Measurements from ENCODE around the gene AOPEP.

The AOPEP gene

GRCh38 chr9:94690344-94690743, 36.2 kb upstream of the AOPEP start (continued):
- no peak for TF ChIP-seq ZNF830 (tag by site-specific recombination; IDR thresholded peaks at IDR 0.05; ENCODE audit: low read depth)
- no peak for TF ChIP-seq ZNF114 (tag by site-specific recombination; IDR thresholded peaks at IDR 0.05)
- no peak for TF ChIP-seq ZNF132 (tag by site-specific recombination; IDR thresholded peaks at IDR 0.05; ENCODE audit: borderline replicate concordance)
- no peak for TF ChIP-seq ZSCAN16 (tag by site-specific recombination; IDR thresholded peaks at IDR 0.05)
- TF ChIP-seq, protein P1, sequence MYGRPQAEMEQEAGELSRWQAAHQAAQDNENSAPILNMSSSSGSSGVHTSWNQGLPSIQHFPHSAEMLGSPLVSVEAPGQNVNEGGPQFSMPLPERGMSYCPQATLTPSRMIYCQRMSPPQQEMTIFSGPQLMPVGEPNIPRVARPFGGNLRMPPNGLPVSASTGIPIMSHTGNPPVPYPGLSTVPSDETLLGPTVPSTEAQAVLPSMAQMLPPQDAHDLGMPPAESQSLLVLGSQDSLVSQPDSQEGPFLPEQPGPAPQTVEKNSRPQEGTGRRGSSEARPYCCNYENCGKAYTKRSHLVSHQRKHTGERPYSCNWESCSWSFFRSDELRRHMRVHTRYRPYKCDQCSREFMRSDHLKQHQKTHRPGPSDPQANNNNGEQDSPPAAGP (tag by site-specific recombination; IDR thresholded peaks at IDR 0.05) = no peak
- no peak for TF ChIP-seq ZBTB20 (tag by site-specific recombination; IDR thresholded peaks at IDR 0.05)
- TF ChIP-seq ZNF37A (tag by site-specific recombination; IDR thresholded peaks at IDR 0.05) = no peak
- no peak for TF ChIP-seq SP7 (tag by site-specific recombination; IDR thresholded peaks at IDR 0.05)
- TF ChIP-seq FEZF1 (tag by site-specific recombination; IDR thresholded peaks at IDR 0.05) = no peak

- TF ChIP-seq, protein P1 (tag by site-specific recombination; IDR thresholded peaks at IDR 0.05) = no peak
- TF ChIP-seq ZNF114 (tag by site-specific recombination; IDR thresholded peaks at IDR 0.05) = no peak
- H3K27ac ChIP-seq (ENCODE audit: extremely low read depth, low read depth, low read length) = no peak overlapping the region
- ChIA-PET CTCF (interaction anchor here (0.8 to 5.9 kb wide), 3 partner anchors 11 to 435 kb away, joined by 3 to 38 read pairs (median 4); no protein-coding TSS in a partner anchor), POLR2A (interaction anchor here (0.6 to 0.8 kb wide), 2 partner anchors 34 to 333 kb away, joined by 3 read pairs; partner anchors contain the start of gene AOPEP)
- no peaks in the 10 kb centered on the region for H3K36me3 ChIP-seq (ENCODE audit: control insufficient read depth in 2 of 2, insufficient read depth in 1 of 2, low read length in 2 of 2)
- peaks cover 8% of the 10 kb centered on the region; the same call in 1 of the 2 replicates for H3K4me1 ChIP-seq (ENCODE audit: control insufficient read depth, insufficient read depth, low read length)
- H3K4me3 ChIP-seq (ENCODE audit: low read depth, low read length) = no peak overlapping the region
- H3K9me3 ChIP-seq (ENCODE audit: control insufficient read depth, insufficient read depth, low read depth, low read length) = no peaks in the 10 kb centered on the region
Measured at GRCh38 chr9:94692601-94693000, 33.9 kb upstream of the AOPEP start.

GRCh38 chr9:94693485-94694204, 32.9 kb upstream of the AOPEP start:
- H3K27ac ChIP-seq (ENCODE audit: extremely low read depth, low read depth, low read length) = peak overlapping the region; percentile 43; the same call in 1 of the 2 replicates
- no peaks in the 10 kb centered on the region for H3K9me3 ChIP-seq (ENCODE audit: control insufficient read depth, insufficient read depth, low read depth, low read length)
- ChIA-PET CTCF (interaction anchor here (0.7 to 5.9 kb wide), 4 partner anchors 11 to 434 kb away, joined by 3 to 38 read pairs (median 5); no protein-coding TSS in a partner anchor), POLR2A (interaction anchor here (0.8 to 0.9 kb wide), 2 partner anchors 12 to 37 kb away, joined by 3 read pairs; no protein-coding TSS in a partner anchor)
- H3K36me3 ChIP-seq (ENCODE audit: control insufficient read depth in 2 of 2, insufficient read depth in 1 of 2, low read length in 2 of 2) = no peaks in the 10 kb centered on the region
- no peak overlapping the region for H3K4me3 ChIP-seq (ENCODE audit: low read depth, low read length)
- peaks cover 11% of the 10 kb centered on the region for H3K4me1 ChIP-seq (ENCODE audit: control insufficient read depth, insufficient read depth, low read length)
- TF ChIP-seq, protein P2, sequence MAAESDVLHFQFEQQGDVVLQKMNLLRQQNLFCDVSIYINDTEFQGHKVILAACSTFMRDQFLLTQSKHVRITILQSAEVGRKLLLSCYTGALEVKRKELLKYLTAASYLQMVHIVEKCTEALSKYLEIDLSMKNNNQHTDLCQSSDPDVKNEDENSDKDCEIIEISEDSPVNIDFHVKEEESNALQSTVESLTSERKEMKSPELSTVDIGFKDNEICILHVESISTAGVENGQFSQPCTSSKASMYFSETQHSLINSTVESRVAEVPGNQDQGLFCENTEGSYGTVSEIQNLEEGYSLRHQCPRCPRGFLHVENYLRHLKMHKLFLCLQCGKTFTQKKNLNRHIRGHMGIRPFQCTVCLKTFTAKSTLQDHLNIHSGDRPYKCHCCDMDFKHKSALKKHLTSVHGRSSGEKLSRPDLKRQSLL (tag by site-specific recombination; IDR thresholded peaks at IDR 0.05) = no peak
- TF ChIP-seq, protein P3, sequence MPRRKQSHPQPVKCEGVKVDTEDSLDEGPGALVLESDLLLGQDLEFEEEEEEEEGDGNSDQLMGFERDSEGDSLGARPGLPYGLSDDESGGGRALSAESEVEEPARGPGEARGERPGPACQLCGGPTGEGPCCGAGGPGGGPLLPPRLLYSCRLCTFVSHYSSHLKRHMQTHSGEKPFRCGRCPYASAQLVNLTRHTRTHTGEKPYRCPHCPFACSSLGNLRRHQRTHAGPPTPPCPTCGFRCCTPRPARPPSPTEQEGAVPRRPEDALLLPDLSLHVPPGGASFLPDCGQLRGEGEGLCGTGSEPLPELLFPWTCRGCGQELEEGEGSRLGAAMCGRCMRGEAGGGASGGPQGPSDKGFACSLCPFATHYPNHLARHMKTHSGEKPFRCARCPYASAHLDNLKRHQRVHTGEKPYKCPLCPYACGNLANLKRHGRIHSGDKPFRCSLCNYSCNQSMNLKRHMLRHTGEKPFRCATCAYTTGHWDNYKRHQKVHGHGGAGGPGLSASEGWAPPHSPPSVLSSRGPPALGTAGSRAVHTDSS (tag by site-specific recombination; IDR thresholded peaks at IDR 0.05) = no peak
- TF ChIP-seq ZSCAN16 (tag by site-specific recombination; IDR thresholded peaks at IDR 0.05) (no peak), REPIN1 (tag by site-specific recombination; IDR thresholded peaks at IDR 0.05; ENCODE audit: low read depth) (no peak), SETDB1 (IDR thresholded peaks at IDR 0.05; ENCODE audit: insufficient read length, low read length) (no peak), ZNF354C (tag by site-specific recombination; IDR thresholded peaks at IDR 0.05; ENCODE audit: borderline replicate concordance, low read depth) (no peak), ZNF596 (tag by site-specific recombination; IDR thresholded peaks at IDR 0.05) (no peak)
- TF ChIP-seq, protein P4, sequence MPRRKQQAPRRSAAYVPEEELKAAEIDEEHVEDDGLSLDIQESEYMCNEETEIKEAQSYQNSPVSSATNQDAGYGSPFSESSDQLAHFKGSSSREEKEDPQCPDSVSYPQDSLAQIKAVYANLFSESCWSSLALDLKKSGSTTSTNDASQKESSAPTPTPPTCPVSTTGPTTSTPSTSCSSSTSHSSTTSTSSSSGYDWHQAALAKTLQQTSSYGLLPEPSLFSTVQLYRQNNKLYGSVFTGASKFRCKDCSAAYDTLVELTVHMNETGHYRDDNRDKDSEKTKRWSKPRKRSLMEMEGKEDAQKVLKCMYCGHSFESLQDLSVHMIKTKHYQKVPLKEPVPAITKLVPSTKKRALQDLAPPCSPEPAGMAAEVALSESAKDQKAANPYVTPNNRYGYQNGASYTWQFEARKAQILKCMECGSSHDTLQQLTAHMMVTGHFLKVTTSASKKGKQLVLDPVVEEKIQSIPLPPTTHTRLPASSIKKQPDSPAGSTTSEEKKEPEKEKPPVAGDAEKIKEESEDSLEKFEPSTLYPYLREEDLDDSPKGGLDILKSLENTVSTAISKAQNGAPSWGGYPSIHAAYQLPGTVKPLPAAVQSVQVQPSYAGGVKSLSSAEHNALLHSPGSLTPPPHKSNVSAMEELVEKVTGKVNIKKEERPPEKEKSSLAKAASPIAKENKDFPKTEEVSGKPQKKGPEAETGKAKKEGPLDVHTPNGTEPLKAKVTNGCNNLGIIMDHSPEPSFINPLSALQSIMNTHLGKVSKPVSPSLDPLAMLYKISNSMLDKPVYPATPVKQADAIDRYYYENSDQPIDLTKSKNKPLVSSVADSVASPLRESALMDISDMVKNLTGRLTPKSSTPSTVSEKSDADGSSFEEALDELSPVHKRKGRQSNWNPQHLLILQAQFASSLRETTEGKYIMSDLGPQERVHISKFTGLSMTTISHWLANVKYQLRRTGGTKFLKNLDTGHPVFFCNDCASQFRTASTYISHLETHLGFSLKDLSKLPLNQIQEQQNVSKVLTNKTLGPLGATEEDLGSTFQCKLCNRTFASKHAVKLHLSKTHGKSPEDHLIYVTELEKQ (tag by site-specific recombination; IDR thresholded peaks at IDR 0.05; ENCODE audit: borderline replicate concordance) = no peak

Measured in HEK293 (cell line).